Measurements from ENCODE around the gene FRS2.
"Not testable (repeated sequence)": the region's sequence is repeated elsewhere in the genome, so short reads cannot be mapped to it uniquely, and the experiment has no call there.

- TF ChIP-seq POLR2AphosphoS5, POLR2A (IDR thresholded peaks at IDR 0.05): not testable (repeated sequence)
Measured at GRCh38 chr12:69603556-69603955, 133.4 kb downstream of the FRS2 start.
